ENCODE results near the gene FGF2.
"Not testable (repeated sequence)": the region's sequence is repeated elsewhere in the genome, so short reads cannot be mapped to it uniquely, and the experiment has no call there.

FGF2 gene

GRCh38 chr4:122826553-122827257 lies at the start of gene FGF2:
Gene FGF2 (plus strand): TSS chr4:122826831. CDS start chr4:122827175, 344 bp downstream.
- DNase-seq = peak; percentile 22

- no peak for DNase-seq
These were observed 49.7 kb upstream of the FGF2 start for GRCh38 chr4:122776916-122777315.

- no peak for DNase-seq
These were observed 48.6 kb upstream of the FGF2 start for GRCh38 chr4:122777846-122778673.

- no peak for DNase-seq
These were observed 45.1 kb upstream of the FGF2 start for GRCh38 chr4:122781486-122781885.

GRCh38 chr4:122783301-122784215 lies 43.1 kb upstream of the FGF2 start:
- DNase-seq = peak; percentile 53

DNA sequence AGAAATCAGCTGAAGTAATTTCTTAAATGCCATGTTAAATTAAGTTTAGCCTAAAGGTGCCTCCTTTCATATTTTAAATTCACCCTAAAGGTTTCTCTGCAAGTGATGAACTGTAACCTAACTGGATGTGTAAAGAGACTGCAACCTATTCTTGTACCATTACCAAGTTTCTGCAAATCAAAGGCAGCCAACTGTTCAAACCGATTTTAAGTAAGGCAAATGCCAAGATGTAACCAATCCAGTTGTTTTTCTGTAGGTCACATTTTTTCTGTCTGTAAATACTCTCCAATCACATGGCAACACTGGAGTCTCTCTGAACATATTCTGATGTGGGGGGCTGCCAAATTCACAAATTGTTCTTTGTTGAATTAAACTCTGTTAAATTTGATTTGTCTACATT lies 42.4 kb upstream of the FGF2 start:
- DNase-seq = no peak

- DNase-seq = no peak
These were observed 41.5 kb upstream of the FGF2 start for GRCh38 chr4:122785099-122785498.

GRCh38 chr4:122786296-122786695 lies 40.3 kb upstream of the FGF2 start:
- not testable (repeated sequence) for DNase-seq

DNA sequence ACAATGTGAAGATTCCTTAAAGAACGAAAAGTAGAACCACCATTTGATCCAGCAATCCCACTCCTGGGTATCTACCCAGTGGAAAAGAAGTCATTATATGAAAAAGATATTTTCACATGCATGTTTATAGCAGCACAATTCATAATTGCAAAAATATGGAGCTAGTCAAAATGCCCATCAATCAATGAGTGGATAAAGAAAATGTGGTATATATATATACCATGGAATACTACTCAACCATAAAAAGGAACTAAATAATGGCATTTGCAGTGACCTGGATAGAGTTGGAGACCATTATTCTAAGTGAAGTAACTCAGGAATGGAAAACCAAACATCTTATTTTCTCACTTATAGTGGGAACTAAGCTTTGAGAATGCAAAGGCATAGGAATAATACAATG lies 39.7 kb upstream of the FGF2 start:
- not testable (repeated sequence) for DNase-seq

- DNase-seq = no peak
These were observed 38.7 kb upstream of the FGF2 start for GRCh38 chr4:122787940-122788339.

DNA sequence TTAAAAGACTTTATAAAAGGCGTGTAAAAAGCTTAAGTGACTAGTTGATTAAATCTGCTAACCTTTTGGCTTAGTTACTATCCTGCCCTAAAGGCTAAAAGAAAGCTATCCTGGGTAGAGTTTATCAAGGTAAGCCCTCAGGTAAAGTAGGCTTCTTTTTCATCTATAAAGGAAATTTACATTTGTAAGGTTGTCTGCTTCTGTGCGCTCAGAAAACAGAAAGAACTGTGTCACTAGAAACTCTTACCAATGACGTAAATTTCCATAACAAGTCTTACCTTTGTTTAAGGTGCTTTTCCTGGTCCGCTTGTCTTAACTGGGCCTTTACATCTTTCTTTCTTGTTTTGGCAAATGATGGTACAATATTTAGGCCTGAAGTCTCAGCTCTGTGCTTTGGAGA lies 37.7 kb upstream of the FGF2 start:
- no peak for DNase-seq

GRCh38 chr4:122793811-122794210 lies 32.8 kb upstream of the FGF2 start:
- no peak for DNase-seq

DNA sequence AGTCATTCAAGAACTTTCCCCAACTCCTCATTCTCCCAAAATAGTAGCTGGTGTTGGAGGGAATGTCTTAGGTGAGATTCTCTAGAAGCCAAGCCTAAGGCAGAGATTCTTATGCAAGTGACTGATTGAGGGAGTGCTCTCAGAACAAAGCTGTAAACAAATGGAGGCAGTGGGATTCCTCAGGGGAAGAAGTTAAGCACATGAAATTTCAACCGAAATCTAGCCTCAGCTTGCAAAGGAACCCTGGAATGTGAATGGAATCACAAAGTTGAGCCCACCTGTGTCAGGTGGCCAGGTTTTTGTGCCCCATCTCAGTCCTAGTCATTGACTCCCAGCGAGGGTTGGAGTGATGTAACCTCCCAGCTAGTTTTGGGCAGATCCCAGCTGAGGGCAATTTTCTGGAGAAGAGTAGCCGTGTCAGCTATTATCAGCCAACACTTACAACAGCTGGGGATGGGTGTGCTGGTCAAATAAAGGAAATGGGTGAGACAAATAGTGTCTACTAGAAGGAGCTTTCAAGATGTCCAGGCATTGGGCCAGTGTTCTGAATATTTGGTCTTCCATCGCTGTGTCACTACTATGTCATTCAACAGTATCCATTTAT lies 29.7 kb upstream of the FGF2 start:
- DNase-seq = no peak

- DNase-seq = no peak
These were observed 29.1 kb upstream of the FGF2 start for GRCh38 chr4:122797405-122798094.

GRCh38 chr4:122798101-122798500 lies 28.5 kb upstream of the FGF2 start:
- DNase-seq = peak; percentile 95

DNA sequence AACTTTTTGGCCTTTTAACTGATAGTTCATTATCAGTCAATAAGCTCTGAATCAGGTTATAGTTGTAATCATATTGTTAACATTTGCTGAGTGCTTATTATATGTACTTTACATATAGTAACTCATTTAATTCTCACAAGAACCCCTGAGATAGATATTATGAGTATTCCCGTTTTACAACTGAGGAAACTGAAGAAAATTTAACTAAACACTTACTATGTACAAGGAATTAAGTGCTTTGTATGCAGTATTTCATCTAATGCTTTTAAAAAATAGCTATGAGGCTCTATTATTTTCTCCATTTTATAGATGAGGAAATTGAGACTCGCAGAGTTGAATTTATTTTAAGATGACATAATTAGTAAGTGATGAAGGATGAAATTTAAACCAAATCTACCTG lies 27.7 kb upstream of the FGF2 start:
- DNase-seq = no peak

- peak; percentile 83 for DNase-seq
These were observed 22.8 kb upstream of the FGF2 start for GRCh38 chr4:122803788-122804208.

DNA sequence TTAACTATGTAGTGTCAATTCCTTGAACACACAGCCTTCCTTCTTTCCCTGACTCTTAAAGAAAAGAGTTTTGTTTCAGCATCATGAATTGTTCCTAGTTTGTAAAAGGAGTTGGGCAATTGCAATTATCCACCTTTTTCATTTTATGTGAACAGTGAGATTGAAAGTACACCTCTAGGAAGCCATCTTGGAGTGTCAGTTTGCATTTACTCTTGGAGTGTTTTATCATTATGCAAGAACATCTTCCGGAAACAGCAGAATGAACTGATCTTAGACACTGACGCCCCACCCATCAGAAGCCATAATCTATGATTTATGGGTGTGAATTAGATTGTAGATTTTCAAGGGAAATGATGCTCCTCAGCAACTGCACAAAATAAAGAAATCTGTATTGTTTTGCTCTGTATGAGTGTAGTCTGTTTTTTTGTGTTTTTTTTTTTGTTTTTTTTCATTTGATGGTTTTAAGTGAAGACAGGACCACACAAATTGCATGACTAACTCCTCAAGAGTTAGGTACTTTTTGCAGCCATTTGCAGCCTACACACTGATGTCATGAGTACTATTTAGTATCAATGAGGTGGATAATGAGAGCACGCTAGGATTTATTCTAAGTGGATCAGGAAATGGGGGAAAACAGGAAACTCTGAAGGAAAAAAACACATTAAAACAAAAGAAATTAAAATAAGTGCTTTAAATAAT lies 19.5 kb upstream of the FGF2 start:
- peak; percentile 28 for DNase-seq

DNA sequence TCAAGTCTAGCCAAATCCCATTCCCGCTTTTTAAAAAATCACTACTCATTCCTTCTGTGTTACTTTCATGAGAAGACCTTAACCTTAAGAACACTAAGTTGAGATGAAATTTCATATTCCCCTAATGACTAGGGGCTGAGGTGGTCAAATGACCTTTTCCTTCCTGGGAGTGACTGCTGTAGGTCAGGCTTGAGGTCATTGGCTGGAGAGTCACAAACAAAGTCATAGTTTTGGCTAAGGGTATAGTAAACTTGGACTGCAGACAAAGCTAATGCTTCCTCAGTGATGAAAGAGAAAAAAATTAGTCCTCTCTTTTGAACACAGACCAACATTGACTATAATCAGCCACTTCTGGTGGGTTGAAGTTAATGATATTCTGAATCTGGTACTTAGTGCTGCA lies 16.0 kb upstream of the FGF2 start:
- no peak for DNase-seq

GRCh38 chr4:122811781-122812180 lies 14.8 kb upstream of the FGF2 start:
- DNase-seq = not testable (repeated sequence)

DNA sequence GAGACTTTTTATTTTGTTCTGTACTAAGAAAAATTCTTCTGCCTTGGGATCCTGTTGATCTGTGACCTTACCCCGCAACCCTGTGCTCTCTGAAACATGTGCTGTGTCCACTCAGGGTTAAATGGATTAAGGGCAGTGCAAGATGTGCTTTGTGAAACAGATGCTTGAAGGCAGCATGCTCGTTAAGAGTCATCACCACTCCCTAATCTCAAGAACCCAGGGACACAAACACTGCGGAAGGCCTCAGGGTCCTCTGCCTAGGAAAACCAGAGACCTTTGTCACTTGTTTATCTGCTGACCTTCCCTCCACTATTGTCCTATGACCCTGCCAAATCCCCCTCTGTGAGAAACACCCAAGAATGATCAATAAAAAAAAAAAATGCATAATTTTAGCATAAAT lies 13.8 kb upstream of the FGF2 start:
- not testable (repeated sequence) for DNase-seq
